A673 (cell line): Measurements from ENCODE around the gene THAP11. TPM values are rescaled to one million over a fixed set of nuclear protein-coding genes. Genes with fewer than 3 reads are reported as not detected.

Experiments
- BruUV-seq: library from RNA; stranded (reverse); fragments of 400-500 nt; replicated peaks from 2 replicates; lab custom pipeline; 2021; lab: Mats Ljungman, UMichigan
- CTCF ChIA-PET: fragments of 300-600 bp; sonication (Branson Sonifier 250); formaldehyde crosslinking; loops from one replicate; lab custom pipeline; 2022; ENCODE audit warnings: antibody characterized with exemption; lab: Charles Lee
- POLR2A ChIA-PET: fragments of 300-600 bp; sonication (Branson Sonifier 250); formaldehyde crosslinking; loops from one replicate; lab custom pipeline; 2022; ENCODE audit warnings: antibody characterized with exemption; ENCODE audit not compliant: low non-redundant PET; lab: Charles Lee
- DNase-seq: peaks from one replicate; pipeline ENCODE4 v3.0.0-alpha.2; 2015; ENCODE audit warnings: low spot score
- H3K27ac ChIP-seq: fragments of 200-600 bp; sonication (generic); 2 replicates; pipeline ENCODE4 v1.5.1; 2016; ENCODE audit warnings: mixed run types, low read depth, mild to moderate bottlenecking, mixed read lengths, antibody characterized with exemption, low read length; ENCODE audit not compliant: poor library complexity, severe bottlenecking
- H3K27me3 ChIP-seq: fragments of 200-600 bp; sonication (generic); replicated peaks from 2 replicates; pipeline ENCODE4 v1.6.1; 2017; ENCODE audit warnings: mixed run types, low read depth, mild to moderate bottlenecking, mixed read lengths, antibody characterized with exemption, low read length; ENCODE audit not compliant: insufficient read depth, poor library complexity
- H3K36me3 ChIP-seq: fragments of 200-600 bp; sonication (generic); 2 replicates; pipeline ENCODE4 v1.6.1; 2016; ENCODE audit warnings: mixed run types, mild to moderate bottlenecking, mixed read lengths, antibody characterized with exemption, low read length; ENCODE audit not compliant: insufficient read depth, poor library complexity, severe bottlenecking
- H3K4me1 ChIP-seq: fragments of 200-600 bp; sonication (generic); 2 replicates; pipeline ENCODE4 v1.6.1; 2017; ENCODE audit warnings: mixed run types, mild to moderate bottlenecking, mixed read lengths, antibody characterized with exemption, low read length; ENCODE audit not compliant: insufficient read depth, poor library complexity, severe bottlenecking
- H3K4me3 ChIP-seq: fragments of 200-600 bp; sonication (generic); 2 replicates; pipeline ENCODE4 v1.5.1; 2016; ENCODE audit warnings: low read depth, mixed run types, mild to moderate bottlenecking, mixed read lengths, low read length; ENCODE audit not compliant: poor library complexity, severe bottlenecking
- H3K9me3 ChIP-seq: fragments of 200-600 bp; sonication (generic); 2 replicates; pipeline ENCODE4 v1.6.1; 2016; ENCODE audit warnings: mixed run types, low read depth, mild to moderate bottlenecking, mixed read lengths, antibody characterized with exemption, low read length; ENCODE audit not compliant: poor library complexity, severe bottlenecking
- EZH2 ChIP-seq: fragments of 200-600 bp; sonication (generic); IDR thresholded peaks from 2 replicates; pipeline ENCODE4 v1.6.1; 2017; ENCODE audit warnings: borderline replicate concordance, low read depth, mild to moderate bottlenecking, mixed read lengths, antibody characterized with exemption, low read length; ENCODE audit not compliant: poor library complexity, severe bottlenecking
- intact Hi-C: fragments of 100-400 bp; cut with micrococcal nuclease; formaldehyde crosslinking; loops from one replicate; pipeline ENCODE4 v1.10.0; 2022; ENCODE audit not compliant: unreplicated experiment
- total RNA-seq: library from RNA; stranded (reverse); gene quantifications from 2 replicates; pipeline ENCODE4 v1.2.3, GENCODE V29; 2021
- TF ChIP-seq, protein P1 (sequence below): fragments of 300-800, 200-600 bp; sonication (generic); conservative IDR thresholded peaks from 2 replicates; pipeline ENCODE4 v1.5.1; 2017; ENCODE audit warnings: low read depth, mild to moderate bottlenecking, antibody characterized with exemption, low read length, moderate library complexity, mixed read lengths

Gene THAP11
- total RNA-seq, 1 experiment from 2014 or later, result 48.9 TPM

DNA sequence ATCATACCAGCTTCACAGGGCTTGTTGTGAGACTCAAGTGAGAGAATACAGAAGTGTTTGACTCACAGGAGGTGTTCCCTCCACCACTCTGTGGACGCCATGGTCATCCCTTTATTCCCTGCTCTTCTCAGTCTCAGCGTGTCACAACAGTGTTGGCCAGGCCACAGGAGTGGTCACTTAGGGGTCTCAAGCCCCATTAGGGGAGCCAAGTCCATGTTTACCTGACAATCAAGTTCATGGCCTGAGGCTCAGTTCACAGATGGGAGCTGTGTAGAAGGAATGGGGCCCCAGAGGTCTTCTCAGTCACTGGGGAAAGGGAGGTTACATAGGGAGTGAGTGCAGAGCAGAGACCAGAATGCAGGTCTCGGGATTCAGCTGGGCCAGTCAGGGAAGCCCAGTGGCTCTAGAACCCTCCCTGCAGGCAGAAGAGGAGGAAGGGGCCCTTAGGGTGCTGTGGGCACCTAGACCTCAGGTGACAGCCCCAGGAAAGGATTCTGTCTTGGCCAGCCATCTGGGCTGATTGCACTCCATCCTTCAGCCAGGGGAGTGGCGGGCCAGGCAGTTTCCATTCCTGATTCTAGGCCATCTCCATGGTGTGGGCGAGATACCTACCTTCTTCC, 14.9 kb downstream of the THAP11 start:
- intact Hi-C loops, result no loop called here
- peaks cover 6% of the 10 kb centered on the region for H3K36me3 ChIP-seq
- no peak for TF ChIP-seq EZH2
- TF ChIP-seq, protein P1, sequence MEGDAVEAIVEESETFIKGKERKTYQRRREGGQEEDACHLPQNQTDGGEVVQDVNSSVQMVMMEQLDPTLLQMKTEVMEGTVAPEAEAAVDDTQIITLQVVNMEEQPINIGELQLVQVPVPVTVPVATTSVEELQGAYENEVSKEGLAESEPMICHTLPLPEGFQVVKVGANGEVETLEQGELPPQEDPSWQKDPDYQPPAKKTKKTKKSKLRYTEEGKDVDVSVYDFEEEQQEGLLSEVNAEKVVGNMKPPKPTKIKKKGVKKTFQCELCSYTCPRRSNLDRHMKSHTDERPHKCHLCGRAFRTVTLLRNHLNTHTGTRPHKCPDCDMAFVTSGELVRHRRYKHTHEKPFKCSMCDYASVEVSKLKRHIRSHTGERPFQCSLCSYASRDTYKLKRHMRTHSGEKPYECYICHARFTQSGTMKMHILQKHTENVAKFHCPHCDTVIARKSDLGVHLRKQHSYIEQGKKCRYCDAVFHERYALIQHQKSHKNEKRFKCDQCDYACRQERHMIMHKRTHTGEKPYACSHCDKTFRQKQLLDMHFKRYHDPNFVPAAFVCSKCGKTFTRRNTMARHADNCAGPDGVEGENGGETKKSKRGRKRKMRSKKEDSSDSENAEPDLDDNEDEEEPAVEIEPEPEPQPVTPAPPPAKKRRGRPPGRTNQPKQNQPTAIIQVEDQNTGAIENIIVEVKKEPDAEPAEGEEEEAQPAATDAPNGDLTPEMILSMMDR, result no peak
- no peak overlapping the region for H3K4me3 ChIP-seq
- no peaks in the 10 kb centered on the region for H3K9me3 ChIP-seq
- no TSS peak for BruUV-seq
- ChIA-PET POLR2A (no interaction called here), CTCF (no interaction called here)
- H3K27ac ChIP-seq, result no peak overlapping the region
- H3K4me1 ChIP-seq, result no peaks in the 10 kb centered on the region
- no peaks in the 10 kb centered on the region for H3K27me3 ChIP-seq
- no peak for DNase-seq

DNA sequence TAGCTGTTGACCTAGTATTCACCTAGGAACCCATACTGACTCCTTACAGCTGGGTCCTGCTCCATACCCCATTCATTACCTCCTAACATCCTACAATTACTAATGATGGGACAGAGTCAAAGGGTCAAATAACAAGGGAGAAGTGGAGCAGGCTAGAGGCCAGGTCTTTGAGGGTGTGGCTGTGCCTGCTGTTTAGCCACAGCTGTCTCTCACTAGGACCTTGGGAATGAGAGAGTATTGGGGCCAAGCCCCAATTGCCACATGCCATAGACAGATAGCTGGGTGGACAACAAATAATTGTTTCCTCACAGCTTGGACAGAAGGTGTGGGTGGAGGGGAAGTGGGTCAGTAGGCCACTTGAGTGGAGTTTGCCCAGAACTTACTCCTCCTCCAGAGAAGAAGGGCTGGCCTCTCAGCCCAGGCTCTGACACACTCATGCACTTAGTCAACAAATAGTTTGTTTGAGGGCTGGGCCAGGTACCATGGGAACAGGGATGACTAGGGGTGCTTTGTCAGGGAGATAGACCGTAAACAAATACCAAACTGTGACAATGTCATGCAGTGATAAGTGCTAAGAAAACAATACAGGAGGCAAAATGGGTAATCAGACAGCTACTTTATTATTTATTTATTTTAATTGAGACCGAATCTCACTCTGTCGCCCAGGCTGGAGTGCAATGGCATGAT, 15.6 kb downstream of the THAP11 start:
- CTCF ChIA-PET, result no interaction called here
- peaks cover 6% of the 10 kb centered on the region for H3K36me3 ChIP-seq
- no TSS peak for BruUV-seq
- H3K9me3 ChIP-seq, result no peaks in the 10 kb centered on the region
- H3K4me1 ChIP-seq, result no peaks in the 10 kb centered on the region
- no peak for TF ChIP-seq EZH2
- TF ChIP-seq, protein P1, result no peak
- POLR2A ChIA-PET, result no interaction called here
- intact Hi-C loops, result no loop called here
- no peak overlapping the region for H3K4me3 ChIP-seq
- no peak overlapping the region for H3K27ac ChIP-seq
- no peaks in the 10 kb centered on the region for H3K27me3 ChIP-seq
- no peak for DNase-seq

DNA sequence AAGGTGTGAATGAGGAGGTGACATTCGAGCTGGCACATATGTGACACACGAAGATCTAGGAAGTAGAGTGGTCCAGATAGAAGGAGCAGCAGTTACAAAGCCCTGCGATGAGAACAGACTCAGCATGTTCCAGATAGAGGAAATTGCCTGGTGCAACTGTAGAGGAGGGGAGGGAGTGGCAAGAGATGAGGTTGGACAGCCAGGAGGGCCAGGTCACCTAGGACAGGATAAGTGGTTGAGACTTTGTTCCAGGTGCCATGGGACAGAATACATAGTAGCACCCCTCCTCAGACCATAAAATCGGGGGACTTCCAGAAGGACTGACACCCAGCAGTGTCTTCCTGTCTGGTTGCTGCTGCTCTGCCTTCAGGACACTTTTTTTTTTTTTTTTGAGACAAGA, 16.4 kb downstream of the THAP11 start:
- intact Hi-C loops, result no loop called here
- TF ChIP-seq, protein P1, result no peak
- TF ChIP-seq EZH2, result no peak
- no TSS peak for BruUV-seq
- Histone ChIP-seq H3K9me3 (no peaks in the 10 kb centered on the region), H3K4me1 (no peaks in the 10 kb centered on the region), H3K36me3 (peaks cover 6% of the 10 kb centered on the region), H3K27ac (no peak overlapping the region), H3K27me3 (no peaks in the 10 kb centered on the region), H3K4me3 (no peak overlapping the region)
- no peak for DNase-seq
- CTCF ChIA-PET, result no interaction called here
- POLR2A ChIA-PET, result no interaction called here
